A549 (cell line): ENCODE data around the gene ARHGAP26. TPM values are rescaled to one million over a fixed set of nuclear protein-coding genes. Genes with fewer than 3 reads are reported as not detected.

Source experiments
- ATAC-seq, 2 experiments: fragments of 200-7000 bp in 1 of 2; fragments of >200 bp in 1 of 2; cut with Nextera tagmentation in 1 of 2; cut with Tn5 transposase in 1 of 2; 3 replicates each; pipeline versions ENCODE4 v1.8.0 to v1.9.1; 2018 to 2020; ENCODE audit warnings: mild to moderate bottlenecking in 1 of 2, moderate library complexity in 1 of 2
- CTCF ChIA-PET: fragments of 300-600 bp; sonication (Branson Sonifier 250); formaldehyde crosslinking; extraction: SDS; loops from one replicate; lab custom pipeline; 2021; ENCODE audit warnings: antibody characterized with exemption, inconsistent platforms; lab: Yijun Ruan, JAX
- POLR2A ChIA-PET: fragments of 350-600 bp; formaldehyde crosslinking; extraction: SDS; loops from one replicate; lab custom pipeline; 2021; ENCODE audit warnings: antibody characterized with exemption, inconsistent platforms; lab: Yijun Ruan, JAX
- DNase-seq, 2 experiments: peaks; one replicate each; pipeline versions ENCODE4 v3.0.0 to v3.0.0-alpha.2; 2011 to 2016; ENCODE audit warnings: low read depth in 1 of 2, low spot score in 1 of 2
- FAIRE-seq: peaks from 2 replicates; lab custom pipeline; 2011; peaks lifted over from hg19 to GRCh38; lab: Jason Lieb, UNC
- H3K27ac ChIP-seq, 2 experiments: fragments of >200 bp; sonication (Bioruptor Twin); formaldehyde crosslinking; 3 replicates each; pipeline ENCODE4 v1.5.1; 2016 to 2017
- H3K4me1 ChIP-seq: fragments of >200 bp; sonication (Bioruptor Twin); formaldehyde crosslinking; 3 replicates; pipeline ENCODE4 v1.6.1; 2016
- H3K4me2 ChIP-seq: fragments of >200 bp; sonication (Bioruptor Twin); formaldehyde crosslinking; 3 replicates; pipeline ENCODE4 v1.6.1; 2016
- H3K4me3 ChIP-seq: fragments of >200 bp; sonication (Bioruptor Twin); formaldehyde crosslinking; 3 replicates; pipeline ENCODE4 v1.5.1; 2016
- H3K9me3 ChIP-seq: fragments of >200 bp; sonication (Bioruptor Twin); formaldehyde crosslinking; 3 replicates; pipeline ENCODE4 v1.6.1; 2016
- CEBPB ChIP-seq, 2 experiments: fragments of >200 bp in 1 of 2; sonication (Bioruptor Twin) in 1 of 2; formaldehyde crosslinking in 1 of 2; IDR thresholded peaks; 2 replicates each; pipeline ENCODE4 v1.6.1; 2012 to 2016
- CHD4 ChIP-seq: fragments of 200-600 bp; sonication (generic); IDR thresholded peaks from 2 replicates; pipeline ENCODE4 v1.6.1; 2016; ENCODE audit warnings: antibody characterized with exemption, mild to moderate bottlenecking, borderline replicate concordance
- ESRRA ChIP-seq: fragments of 150-350 bp; IDR thresholded peaks from 2 replicates; pipeline ENCODE4 v1.6.1; 2014; ENCODE audit warnings: mild to moderate bottlenecking, low read length, borderline replicate concordance
- FOSB ChIP-seq: fragments of 250-450 bp; sonication (Bioruptor Pico); IDR thresholded peaks from 2 replicates; pipeline ENCODE4 v1.5.0; 2020; ENCODE audit warnings: mild to moderate bottlenecking, moderate library complexity
- FOSL2 ChIP-seq, 2 experiments: fragments of 450-650 bp in 1 of 2; fragments of >200 bp in 1 of 2; sonication (Bioruptor Twin) in 1 of 2; formaldehyde crosslinking; IDR thresholded peaks; 2 replicates each; pipeline versions ENCODE4 v1.5.0 to v1.6.1; 2016 to 2020; ENCODE audit warnings: mild to moderate bottlenecking in 1 of 2, moderate library complexity in 1 of 2
- GATA3 ChIP-seq: IDR thresholded peaks from 2 replicates; pipeline ENCODE4 v1.6.1; 2012; ENCODE audit warnings: borderline replicate concordance
- HDAC2 ChIP-seq: fragments of 200-600 bp; sonication (generic); IDR thresholded peaks from 2 replicates; pipeline ENCODE4 v1.6.1; 2016
- HOXA7 ChIP-seq: fragments of 250-450 bp; sonication (Bioruptor Pico); IDR thresholded peaks from 2 replicates; pipeline ENCODE4 v1.5.0; 2020; ENCODE audit warnings: mild to moderate bottlenecking, moderate library complexity
- JUN ChIP-seq, 2 experiments: fragments of >200 bp; sonication (Bioruptor Twin); formaldehyde crosslinking; IDR thresholded peaks; 2 replicates in 1 of 2; 3 replicates in 1 of 2; pipeline ENCODE4 v1.6.1; 2016 to 2017
- JUNB ChIP-seq: fragments of >200 bp; sonication (Bioruptor Twin); formaldehyde crosslinking; IDR thresholded peaks from 2 replicates; pipeline ENCODE4 v1.6.1; 2016
- MAZ ChIP-seq: fragments of 150-350 bp; IDR thresholded peaks from 2 replicates; pipeline ENCODE4 v1.6.1; 2014; ENCODE audit warnings: antibody characterized with exemption, low read depth, low read length, borderline replicate concordance
- PHF8 ChIP-seq: fragments of 200-600 bp; sonication (generic); IDR thresholded peaks from 2 replicates; pipeline ENCODE4 v1.6.1; 2016; ENCODE audit warnings: low read depth, mild to moderate bottlenecking, antibody characterized with exemption, moderate library complexity, borderline replicate concordance
- POLR2A ChIP-seq: IDR thresholded peaks from 2 replicates; pipeline ENCODE4 v1.6.1; 2012; ENCODE audit warnings: mild to moderate bottlenecking, low read length
- RARB ChIP-seq: fragments of 250-450 bp; sonication (Bioruptor Pico); IDR thresholded peaks from 2 replicates; pipeline ENCODE4 v1.8.0; 2021; ENCODE audit warnings: mild to moderate bottlenecking, moderate library complexity
- SMC3 ChIP-seq: fragments of >200 bp; sonication (Bioruptor Twin); formaldehyde crosslinking; IDR thresholded peaks from 3 replicates; pipeline ENCODE4 v1.6.1; 2018; ENCODE audit warnings: inconsistent platforms
- ZFP36 ChIP-seq: fragments of 450-650 bp; IDR thresholded peaks from 2 replicates; pipeline ENCODE4 v1.6.1; 2014; ENCODE audit warnings: borderline replicate concordance; ENCODE audit not compliant: partially characterized antibody
- WGBS: methylation state at CpG from one replicate; pipeline ENCODE4 v1.1.6; 2017; ENCODE audit errors: missing lambda C conversion rate; 5-methylcytosine and 5-hydroxymethylcytosine counted together
- polyA plus RNA-seq, 4 experiments: library from polyadenylated mRNA; depleted of rRNA in 3 of 4; stranded (reverse); fragments of >200 nt; fragmentation: RNase III in 1 of 4; extraction: RNeasy Plus Mini Kit Qiagen cat#74134 plus additional on column Dnase treatment in 1 of 4; gene quantifications; 2 replicates in 3 of 4; 3 replicates in 1 of 4; pipeline ENCODE4 v1.2.3, GENCODE V29; 2011 to 2017
- TF ChIP-seq, protein P1 (sequence below): fragments of >200 bp; sonication (Bioruptor Twin); formaldehyde crosslinking; IDR thresholded peaks from 2 replicates; pipeline ENCODE4 v1.6.1; 2016
- TF ChIP-seq, protein P2 (sequence below): IDR thresholded peaks from 2 replicates; pipeline ENCODE4 v1.6.1; 2012
- TF ChIP-seq, protein P3 (sequence below): IDR thresholded peaks from 2 replicates; pipeline ENCODE4 v1.6.1; 2012; ENCODE audit warnings: low read depth, borderline replicate concordance
- TF ChIP-seq, protein P4 (sequence below): IDR thresholded peaks from 2 replicates; pipeline ENCODE4 v1.6.1; 2012

Gene ARHGAP26
- polyA plus RNA-seq, 2 of the 4 experiments (the other 2 are of a cell fraction), result 6.6 to 19.1 TPM

DNA sequence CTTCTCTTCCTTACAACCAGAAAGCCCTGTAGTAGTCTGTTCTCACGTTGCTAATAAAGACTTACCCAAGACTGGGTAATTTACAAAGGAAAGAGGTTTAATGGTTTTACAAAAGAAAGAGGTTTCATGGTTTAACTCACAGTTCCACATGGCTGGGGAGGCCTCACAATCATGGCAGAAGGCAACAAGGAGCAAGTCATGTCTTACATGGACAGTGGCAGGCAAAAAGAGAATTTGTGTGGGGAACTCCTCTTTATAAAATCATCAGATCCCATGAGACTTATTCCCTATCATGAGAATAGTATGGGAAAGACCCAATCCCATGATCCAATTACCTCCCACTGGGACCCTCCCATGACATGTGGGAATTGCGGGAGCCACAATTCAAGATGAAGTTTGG is 468.4 kb downstream of the ARHGAP26 start:
- no peak for TF ChIP-seq MAZ
- no peak for TF ChIP-seq JUN (IDR thresholded peaks at IDR 0.05)
- TF ChIP-seq RARB (CRISPR knock-in tag), result no peak
- TF ChIP-seq PHF8, result no peak
- no peak for TF ChIP-seq GATA3
- TF ChIP-seq HDAC2, result no peak
- CTCF ChIA-PET, result interaction anchor here (1.0 kb wide), 1 partner anchor 30 kb away, joined by 5 read pairs; no protein-coding TSS in a partner anchor
- DNase-seq (no peak), ATAC-seq (no peak), FAIRE-seq (peak; percentile 28)
- Histone ChIP-seq H3K4me2 (no peak overlapping the region), H3K4me3 (no peak overlapping the region), H3K4me1 (peaks cover 56% of the 10 kb centered on the region), H3K27ac (peak overlapping the region in 1 of 2 experiments; percentile 79; a peak in 3 of 6 replicates), H3K9me3 (no peaks in the 10 kb centered on the region)
- WGBS, result 91% methylated on average over 2 of the region's 2 CpGs
- POLR2A ChIA-PET, result no interaction called here

DNA sequence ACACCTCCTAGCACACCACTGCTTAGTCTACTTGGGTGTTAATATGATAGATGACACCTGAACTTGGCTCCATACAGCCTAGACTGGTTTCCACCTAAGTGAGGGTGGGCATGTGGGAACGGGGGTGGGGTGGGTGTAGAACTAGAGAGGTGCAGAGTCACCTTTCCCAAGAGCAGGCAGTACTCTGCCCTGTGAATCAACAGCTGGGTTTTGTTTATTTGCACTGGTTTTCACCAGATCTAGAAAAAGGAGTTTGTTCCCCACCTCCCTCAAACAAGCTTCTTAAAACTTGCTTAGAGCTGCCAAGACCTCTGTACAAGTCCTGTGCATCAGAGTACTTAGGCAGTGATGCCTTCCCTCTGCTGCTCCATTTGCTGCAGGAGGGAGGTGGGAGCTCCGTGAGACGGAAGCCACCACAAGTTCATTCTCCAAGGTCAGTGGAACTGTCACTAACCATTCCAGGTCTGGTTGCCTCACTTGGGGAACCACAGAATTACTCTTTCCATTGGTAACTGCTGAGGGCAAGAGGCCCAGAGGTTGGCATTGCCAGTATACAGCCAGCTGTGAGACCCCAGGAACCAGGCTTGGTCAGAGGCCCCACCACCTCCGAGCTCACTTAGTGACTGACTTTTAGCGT is 469.8 kb downstream of the ARHGAP26 start:
- Histone ChIP-seq H3K4me3 (no peak overlapping the region), H3K4me1 (peaks cover 54% of the 10 kb centered on the region), H3K4me2 (peak overlapping the region; percentile 45), H3K9me3 (no peaks in the 10 kb centered on the region), H3K27ac (peak overlapping the region; percentile 35 to 79; a peak in 4 of 6 replicates)
- DNase-seq (no peak), FAIRE-seq (no peak), ATAC-seq (no peak)
- ChIA-PET CTCF (interaction anchor here (1.2 to 1.8 kb wide), 6 partner anchors 9 to 318 kb away, joined by 3 to 11 read pairs (median 4); no protein-coding TSS in a partner anchor), POLR2A (interaction anchor here (0.6 kb wide), 1 partner anchor 951 kb away, joined by 3 read pairs; no protein-coding TSS in a partner anchor)
- WGBS, result 74% methylated on average over 5 of the region's 5 CpGs
- TF ChIP-seq HOXA7 (CRISPR knock-in tag) (no peak), CHD4 (no peak), ESRRA (no peak), SMC3 (no peak), POLR2A (no peak)
- TF ChIP-seq, protein P1, sequence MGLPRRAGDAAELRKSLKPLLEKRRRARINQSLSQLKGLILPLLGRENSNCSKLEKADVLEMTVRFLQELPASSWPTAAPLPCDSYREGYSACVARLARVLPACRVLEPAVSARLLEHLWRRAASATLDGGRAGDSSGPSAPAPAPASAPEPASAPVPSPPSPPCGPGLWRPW, result no peak
- TF ChIP-seq, protein P2, sequence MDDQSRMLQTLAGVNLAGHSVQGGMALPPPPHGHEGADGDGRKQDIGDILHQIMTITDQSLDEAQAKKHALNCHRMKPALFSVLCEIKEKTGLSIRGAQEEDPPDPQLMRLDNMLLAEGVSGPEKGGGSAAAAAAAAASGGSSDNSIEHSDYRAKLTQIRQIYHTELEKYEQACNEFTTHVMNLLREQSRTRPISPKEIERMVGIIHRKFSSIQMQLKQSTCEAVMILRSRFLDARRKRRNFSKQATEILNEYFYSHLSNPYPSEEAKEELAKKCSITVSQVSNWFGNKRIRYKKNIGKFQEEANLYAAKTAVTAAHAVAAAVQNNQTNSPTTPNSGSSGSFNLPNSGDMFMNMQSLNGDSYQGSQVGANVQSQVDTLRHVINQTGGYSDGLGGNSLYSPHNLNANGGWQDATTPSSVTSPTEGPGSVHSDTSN, result no peak

DNA sequence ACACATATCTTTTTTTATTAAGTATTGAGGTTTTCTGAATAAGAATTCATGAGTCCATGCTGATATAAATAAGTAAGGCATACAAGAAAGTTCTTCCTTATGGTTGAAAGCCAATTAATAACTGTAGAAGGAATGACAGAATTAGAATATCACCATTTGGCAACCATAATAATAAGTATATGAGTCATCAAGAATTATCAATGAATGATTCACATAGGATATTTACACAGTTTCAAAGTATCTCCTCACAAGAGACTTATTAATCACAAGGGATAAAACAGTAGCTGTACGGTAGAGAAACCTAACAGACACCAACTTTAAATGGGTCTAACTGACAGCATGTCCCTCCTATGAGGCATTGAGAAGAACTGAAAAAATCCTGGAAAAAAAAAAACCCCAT is 471.7 kb downstream of the ARHGAP26 start:
- FAIRE-seq, result peak; percentile 56
- no peaks in the 10 kb centered on the region for H3K9me3 ChIP-seq
- H3K4me3 ChIP-seq, result no peak overlapping the region
- WGBS, result 3% methylated on average over 1 of the region's 1 CpG
- ATAC-seq, result no peak
- peak overlapping the region; percentile 88 to 92 for H3K27ac ChIP-seq
- H3K4me2 ChIP-seq, result peak overlapping the region; percentile 83
- peaks cover 71% of the 10 kb centered on the region for H3K4me1 ChIP-seq
- ChIA-PET POLR2A (no interaction called here), CTCF (no interaction called here)
- TF ChIP-seq, protein P3, sequence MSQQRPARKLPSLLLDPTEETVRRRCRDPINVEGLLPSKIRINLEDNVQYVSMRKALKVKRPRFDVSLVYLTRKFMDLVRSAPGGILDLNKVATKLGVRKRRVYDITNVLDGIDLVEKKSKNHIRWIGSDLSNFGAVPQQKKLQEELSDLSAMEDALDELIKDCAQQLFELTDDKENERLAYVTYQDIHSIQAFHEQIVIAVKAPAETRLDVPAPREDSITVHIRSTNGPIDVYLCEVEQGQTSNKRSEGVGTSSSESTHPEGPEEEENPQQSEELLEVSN, result no peak
- no peak for TF ChIP-seq FOSB
- no peak for TF ChIP-seq ZFP36
- TF ChIP-seq CEBPB (IDR thresholded peaks at IDR 0.05), result 0 out of 4 replicates have a peak, but pooled peaks of 1 of the 2 experiments have one; percentile 32
- peak; percentile 51; the same call in 1 of the 2 replicates for TF ChIP-seq JUNB
- no peak for TF ChIP-seq CHD4
- peak; percentile 59; the same call in 1 of the 2 replicates for TF ChIP-seq FOSL2 (IDR thresholded peaks at IDR 0.05)
- peak; percentile 95 for TF ChIP-seq FOSL2 (CRISPR knock-in tag; IDR thresholded peaks at IDR 0.05)
- TF ChIP-seq, protein P4, sequence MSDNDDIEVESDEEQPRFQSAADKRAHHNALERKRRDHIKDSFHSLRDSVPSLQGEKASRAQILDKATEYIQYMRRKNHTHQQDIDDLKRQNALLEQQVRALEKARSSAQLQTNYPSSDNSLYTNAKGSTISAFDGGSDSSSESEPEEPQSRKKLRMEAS, result peak; percentile 13; the same call in 1 of the 2 replicates
- DNase-seq, result no peak
